ENCODE measurements around the gene HDDC2.
"Not testable (repeated sequence)": the region's sequence is repeated elsewhere in the genome, so short reads cannot be mapped to it uniquely, and the experiment has no call there.

HDDC2 gene

DNA sequence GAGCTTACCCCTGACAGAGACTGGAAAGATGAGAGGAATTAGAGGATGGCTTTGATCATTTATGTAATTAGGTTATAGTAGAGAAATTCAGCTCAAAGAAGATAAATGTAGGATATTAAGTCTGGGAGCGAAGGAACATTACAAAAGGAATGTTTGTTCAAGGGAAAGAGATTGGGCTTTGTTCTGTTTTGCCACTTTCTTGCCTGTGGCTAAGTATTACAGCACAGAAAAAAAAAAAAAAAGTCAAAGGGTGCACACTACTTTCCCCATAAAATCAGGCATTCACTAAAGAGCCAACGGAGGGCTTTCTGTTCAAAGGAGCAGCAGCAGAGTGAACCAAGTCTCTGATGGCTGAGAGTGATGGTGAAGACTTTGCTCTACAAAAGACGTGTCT, 5.0 kb upstream of the HDDC2 start:
- no peak for DNase-seq (ENCODE audit: low read depth)

- no peak for DNase-seq (ENCODE audit: low read depth)
Measured at GRCh38 chr6:125304970-125305660, 3.3 kb upstream of the HDDC2 start.

DNA sequence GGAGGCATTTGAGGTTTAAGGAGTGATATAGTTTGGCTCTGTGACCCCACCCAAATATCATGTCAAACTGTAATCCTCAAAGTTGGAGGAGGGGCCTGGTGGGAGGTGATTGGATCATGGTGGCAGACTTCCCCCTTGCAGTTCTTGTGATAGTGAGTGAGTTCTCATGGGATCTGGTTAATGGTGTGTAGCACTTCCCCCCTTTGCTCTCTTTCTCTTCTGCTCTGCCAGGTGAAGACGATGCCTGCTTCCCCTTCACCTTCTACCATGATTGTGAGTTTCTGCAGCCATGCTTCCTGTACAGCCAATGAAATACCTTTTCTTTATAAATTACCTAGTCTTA, 1.7 kb upstream of the HDDC2 start:
- no peak for DNase-seq (ENCODE audit: low read depth)

GRCh38 chr6:125302840-125303511, 1.2 kb upstream of the HDDC2 start:
- no peak for DNase-seq (ENCODE audit: low read depth)

DNA sequence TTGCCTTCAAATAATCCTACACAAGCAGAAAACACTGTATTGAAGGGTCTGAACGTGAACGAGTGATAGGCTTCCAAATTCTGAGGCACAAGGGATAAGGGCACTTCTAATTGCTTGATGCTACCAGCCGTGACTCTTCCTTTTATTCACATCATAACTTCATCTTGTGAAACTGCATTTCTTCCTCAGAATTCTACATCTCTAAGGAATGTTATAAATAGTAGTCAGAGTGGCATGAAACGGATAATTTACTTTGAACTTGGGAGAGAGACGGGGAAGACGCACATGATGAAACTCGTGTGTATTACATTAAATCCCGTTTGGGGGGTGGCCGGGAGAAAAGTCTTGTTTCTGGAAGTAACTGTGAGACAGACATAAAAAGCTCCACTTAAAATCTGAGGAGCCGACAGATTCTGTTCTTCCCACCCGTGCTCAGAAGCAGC, 754 bp downstream of the HDDC2 start:
- no peak for DNase-seq (ENCODE audit: low read depth)

GRCh38 chr6:125299257-125299656, 2.5 kb downstream of the HDDC2 start:
- DNase-seq (ENCODE audit: low read depth) = no peak

- DNase-seq (ENCODE audit: low read depth) = no peak
Measured at GRCh38 chr6:125296471-125296870, 5.3 kb downstream of the HDDC2 start.

GRCh38 chr6:125294925-125295324, 6.8 kb downstream of the HDDC2 start:
- DNase-seq (ENCODE audit: low read depth) = no peak

- no peak for DNase-seq (ENCODE audit: low read depth)
Measured at GRCh38 chr6:125294036-125294435, 7.7 kb downstream of the HDDC2 start.

GRCh38 chr6:125293587-125293986, 8.2 kb downstream of the HDDC2 start:
- no peak for DNase-seq (ENCODE audit: low read depth)

DNA sequence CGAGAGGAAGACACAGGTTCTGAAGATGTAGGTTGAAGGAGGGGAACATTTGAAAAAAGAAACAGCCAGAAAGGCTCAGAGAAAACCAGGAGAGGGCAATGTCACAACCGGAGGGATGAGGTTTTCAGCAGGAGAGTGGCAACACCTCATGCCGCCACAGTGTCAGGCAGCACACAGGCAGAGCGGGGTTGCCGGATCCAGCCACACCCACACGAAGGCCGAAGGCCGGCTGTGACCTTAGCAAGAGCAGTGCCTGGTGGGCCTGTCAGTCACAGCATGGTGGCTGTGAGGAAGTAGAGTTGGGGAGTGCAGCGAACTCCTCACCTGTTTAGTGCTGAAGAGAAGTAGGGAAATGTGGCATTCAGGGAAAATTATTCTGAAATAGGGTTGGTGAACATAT, 14.0 kb downstream of the HDDC2 start:
- no peak for DNase-seq (ENCODE audit: low read depth)

GRCh38 chr6:125285936-125286335, 15.8 kb downstream of the HDDC2 start:
- no peak for DNase-seq (ENCODE audit: low read depth)

- DNase-seq (ENCODE audit: low read depth) = no peak
Measured at GRCh38 chr6:125285353-125285752, 16.4 kb downstream of the HDDC2 start.

- not testable (repeated sequence) for DNase-seq (ENCODE audit: low read depth)
Measured at GRCh38 chr6:125282470-125282869, 19.3 kb downstream of the HDDC2 start.

GRCh38 chr6:125280370-125281035, 21.3 kb downstream of the HDDC2 start:
- not testable (repeated sequence) for DNase-seq (ENCODE audit: low read depth)

- no peak for DNase-seq (ENCODE audit: low read depth)
Measured at GRCh38 chr6:125279961-125280360, 21.8 kb downstream of the HDDC2 start.

- DNase-seq (ENCODE audit: low read depth) = no peak
Measured at GRCh38 chr6:125277838-125278237, 23.9 kb downstream of the HDDC2 start.

DNA sequence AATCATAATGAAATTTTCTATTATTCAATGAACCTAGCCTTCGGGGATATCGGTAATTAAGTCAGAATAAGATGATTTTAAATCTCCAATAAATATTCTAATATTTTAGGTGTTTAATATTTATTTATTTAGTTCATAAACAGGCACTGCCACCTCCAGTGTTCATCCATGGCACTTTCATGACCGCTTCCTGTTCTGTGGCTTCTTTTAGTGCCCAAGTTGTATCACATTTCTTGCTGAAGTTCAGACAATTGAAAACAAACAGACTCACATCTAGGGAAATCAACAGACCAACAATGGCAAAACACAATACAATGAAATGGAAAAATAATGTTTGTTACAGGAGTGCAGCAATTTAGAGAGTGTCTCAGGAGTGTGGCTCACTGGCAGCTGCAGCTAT, 26.0 kb downstream of the HDDC2 start:
- no peak for DNase-seq (ENCODE audit: low read depth)

GRCh38 chr6:125274935-125275334, 26.8 kb downstream of the HDDC2 start:
- no peak for DNase-seq (ENCODE audit: low read depth)

DNA sequence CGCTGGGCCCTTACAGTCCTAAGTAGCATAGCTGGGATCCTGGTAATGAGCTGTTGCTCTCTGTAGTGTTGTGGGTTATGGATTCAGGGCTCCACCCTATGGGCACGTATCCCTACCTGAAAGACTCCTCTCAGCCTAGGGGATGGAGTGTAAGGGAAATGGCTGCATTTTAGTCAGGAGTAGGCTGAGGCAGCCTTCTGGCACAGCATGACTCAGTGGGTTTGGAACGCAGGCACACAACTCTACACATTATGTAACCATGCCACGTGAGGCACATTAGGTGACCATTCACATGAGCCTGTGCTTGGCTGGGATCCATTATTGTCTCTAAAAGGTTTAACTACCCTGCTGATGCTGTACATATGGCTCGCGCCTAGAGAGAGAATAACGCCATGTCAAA, 27.8 kb downstream of the HDDC2 start:
- no peak for DNase-seq (ENCODE audit: low read depth)

DNA sequence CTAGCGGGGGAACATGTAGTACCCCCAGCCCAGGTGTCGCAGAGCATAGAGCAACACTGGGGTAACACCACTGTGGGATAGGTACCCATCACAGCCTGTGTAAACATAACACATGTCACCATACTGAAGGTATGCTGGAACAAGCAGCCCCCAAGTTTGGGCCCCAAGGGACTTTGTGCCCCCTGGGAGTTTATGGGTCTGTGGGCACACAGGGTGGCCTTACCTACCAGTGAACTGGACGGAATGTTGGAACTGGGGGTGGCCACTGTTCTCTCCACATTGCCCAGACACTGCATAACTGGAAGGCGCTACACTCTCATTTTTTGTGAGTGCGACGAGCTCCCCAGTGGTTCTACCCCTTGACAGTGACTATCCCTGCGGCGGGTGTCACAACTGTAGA, 28.5 kb downstream of the HDDC2 start:
- DNase-seq (ENCODE audit: low read depth) = no peak

DNA sequence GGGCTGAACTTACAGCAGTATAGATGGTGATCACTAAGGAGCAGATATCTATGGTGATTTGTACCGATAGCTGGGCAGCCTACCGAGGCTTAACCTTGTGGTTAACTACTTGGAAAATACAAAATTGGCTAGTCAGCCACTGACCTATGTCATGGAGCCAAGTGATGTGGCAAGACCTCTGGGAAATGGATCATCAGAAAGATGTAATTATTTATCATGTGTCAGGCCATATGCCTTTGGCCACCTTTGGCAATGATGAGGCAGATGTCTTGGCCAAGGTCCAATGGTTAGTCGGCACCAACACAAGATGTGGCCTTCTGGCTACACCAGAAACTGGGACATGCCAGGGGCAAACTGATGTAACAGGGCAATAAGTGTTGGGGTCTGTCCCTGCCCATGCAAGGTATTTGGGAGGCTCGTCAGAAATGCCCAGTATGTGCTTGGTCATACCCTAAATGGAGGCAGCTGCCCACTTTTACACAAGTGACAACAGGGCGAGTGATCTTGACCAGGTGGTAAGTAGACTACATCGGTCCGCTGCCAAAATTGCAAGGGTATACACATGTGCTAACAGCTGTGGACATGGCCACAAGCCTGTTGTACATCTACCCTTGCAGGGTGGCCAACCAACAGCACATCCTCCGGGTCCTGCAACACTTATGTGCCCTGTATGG, 30.1 kb downstream of the HDDC2 start:
- no peak for DNase-seq (ENCODE audit: low read depth)

GRCh38 chr6:125270380-125270779, 31.4 kb downstream of the HDDC2 start:
- no peak for DNase-seq (ENCODE audit: low read depth)
